ENCODE data around the gene NGF. TPM values are rescaled to one million over a fixed set of nuclear protein-coding genes. Genes with fewer than 3 reads are reported as not detected.

Gene NGF
- total RNA-seq, 1 donor from 2014 or later: not detected

GRCh38 chr1:115245227-115245626 lies 92.8 kb downstream of the NGF start:
- peaks cover 12% of the 10 kb centered on the region for H3K9me3 Mint-ChIP-seq
- DNase-seq (no peak), ATAC-seq (ENCODE audit: low read depth) (no peak)
- H3K36me3 Mint-ChIP-seq (ENCODE audit: low read depth): no peaks in the 10 kb centered on the region
- ChIA-PET CTCF (no interaction called here), POLR2A (no interaction called here)
- H3K27ac Mint-ChIP-seq: no peak overlapping the region
- H3K4me3 Mint-ChIP-seq: no peak overlapping the region
- H3K4me1 Mint-ChIP-seq: no peaks in the 10 kb centered on the region
- H3K27me3 Mint-ChIP-seq: peaks cover 12% of the 10 kb centered on the region
- TF ChIP-seq CTCF (IDR thresholded peaks at IDR 0.05): no peak
- intact Hi-C loops (cut with micrococcal nuclease): no loop called here

- Mint-ChIP-seq H3K36me3 (ENCODE audit: low read depth) (no peaks in the 10 kb centered on the region), H3K27me3 (peaks cover 12% of the 10 kb centered on the region), H3K9me3 (peaks cover 8% of the 10 kb centered on the region), H3K27ac (no peak overlapping the region), H3K4me3 (no peak overlapping the region), H3K4me1 (no peaks in the 10 kb centered on the region)
- no peak for TF ChIP-seq CTCF (IDR thresholded peaks at IDR 0.05)
- intact Hi-C loops (cut with micrococcal nuclease): no loop called here
- ChIA-PET CTCF (no interaction called here), POLR2A (no interaction called here)
- ATAC-seq (ENCODE audit: low read depth) (no peak), DNase-seq (no peak)
These were observed 95.5 kb downstream of the NGF start for GRCh38 chr1:115242543-115242942.

- POLR2A ChIA-PET: no interaction called here
- no peaks in the 10 kb centered on the region for H3K4me1 Mint-ChIP-seq
- CTCF ChIA-PET: no interaction called here
- TF ChIP-seq CTCF (IDR thresholded peaks at IDR 0.05): no peak
- no peak overlapping the region for H3K4me3 Mint-ChIP-seq
- peaks cover 8% of the 10 kb centered on the region for H3K9me3 Mint-ChIP-seq
- no peaks in the 10 kb centered on the region for H3K36me3 Mint-ChIP-seq (ENCODE audit: low read depth)
- H3K27ac Mint-ChIP-seq: no peak overlapping the region
- ATAC-seq (ENCODE audit: low read depth): no peak
- DNase-seq: no peak
- peaks cover 12% of the 10 kb centered on the region for H3K27me3 Mint-ChIP-seq
- intact Hi-C loops (cut with micrococcal nuclease): no loop called here
These were observed 96.7 kb downstream of the NGF start for GRCh38 chr1:115241309-115241708.

GRCh38 chr1:115240297-115240696 lies 97.8 kb downstream of the NGF start:
- peaks cover 8% of the 10 kb centered on the region for H3K9me3 Mint-ChIP-seq
- no peaks in the 10 kb centered on the region for H3K36me3 Mint-ChIP-seq (ENCODE audit: low read depth)
- ChIA-PET CTCF (no interaction called here), POLR2A (no interaction called here)
- H3K27me3 Mint-ChIP-seq: peaks cover 12% of the 10 kb centered on the region
- ATAC-seq (ENCODE audit: low read depth): no peak
- DNase-seq: no peak
- intact Hi-C loops (cut with micrococcal nuclease): no loop called here
- TF ChIP-seq CTCF (IDR thresholded peaks at IDR 0.05): no peak
- H3K4me1 Mint-ChIP-seq: no peaks in the 10 kb centered on the region
- no peak overlapping the region for H3K27ac Mint-ChIP-seq
- H3K4me3 Mint-ChIP-seq: no peak overlapping the region

GRCh38 chr1:115239426-115239825 lies 98.6 kb downstream of the NGF start:
- no peak for TF ChIP-seq CTCF (IDR thresholded peaks at IDR 0.05)
- Mint-ChIP-seq H3K4me1 (no peaks in the 10 kb centered on the region), H3K4me3 (no peak overlapping the region), H3K9me3 (peaks cover 3% of the 10 kb centered on the region), H3K36me3 (ENCODE audit: low read depth) (no peaks in the 10 kb centered on the region), H3K27ac (no peak overlapping the region), H3K27me3 (peaks cover 9% of the 10 kb centered on the region)
- ChIA-PET POLR2A (no interaction called here), CTCF (no interaction called here)
- intact Hi-C loops (cut with micrococcal nuclease): no loop called here
- DNase-seq (no peak), ATAC-seq (ENCODE audit: low read depth) (no peak)

Data from activated B cell treated with CpG ODN at 0.5 μM for 24 hours (primary cell).